Peyer's patch (tissue), 4 donors: ENCODE measurements around the gene TXK.

Experiments
- POLR2A ChIP-seq, 2 donors: fragments of 450-650 bp; IDR thresholded peaks; one replicate each; pipeline ENCODE4 v1.5.1; 2017; ENCODE audit warnings: antibody characterized with exemption in 2 of 2, mild to moderate bottlenecking in 2 of 2, moderate library complexity in 2 of 2
- TF ChIP-seq, protein P1 (sequence below), 6 experiments: fragments of 450-650 bp in 4 of 6; fragments of 200-600 bp in 2 of 6; sonication (generic) in 1 of 6; IDR thresholded peaks; one replicate each; pipeline ENCODE4 v1.5.1; 2017 to 2019; ENCODE audit warnings: antibody characterized with exemption in 6 of 6, mild to moderate bottlenecking in 3 of 6, moderate library complexity in 1 of 6

DNA sequence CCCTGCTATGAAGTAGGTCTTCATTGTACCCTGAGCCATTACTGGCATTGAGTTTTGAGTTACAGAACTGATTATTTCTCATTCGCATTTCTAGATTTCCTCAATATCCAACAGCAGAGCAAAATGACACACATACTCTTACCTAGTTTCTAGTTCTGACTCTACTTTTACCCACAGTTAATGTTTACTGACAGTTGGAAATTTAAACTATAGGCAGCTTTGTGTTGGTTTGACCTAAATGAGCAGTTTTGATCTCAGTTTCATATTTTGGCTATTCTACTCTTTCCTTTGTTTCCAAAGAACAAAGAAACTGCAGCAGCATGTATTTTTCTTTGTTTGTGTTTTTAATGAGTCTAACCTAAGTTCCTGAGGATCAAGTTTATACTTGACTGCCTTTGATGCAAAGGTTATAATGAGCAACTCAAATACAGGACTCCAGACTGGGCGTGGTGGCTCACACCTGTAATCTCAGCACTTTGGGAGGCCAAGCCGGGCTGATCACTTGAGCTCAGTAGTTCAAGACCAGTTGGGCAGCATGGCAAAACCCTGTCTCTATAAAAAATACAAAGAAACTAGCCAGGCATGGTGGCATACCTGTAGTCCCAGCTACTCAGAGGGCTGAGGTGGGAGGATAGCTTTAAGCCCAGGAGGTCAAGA, 30.4 kb downstream of the TXK start:
- TF ChIP-seq, protein P1, sequence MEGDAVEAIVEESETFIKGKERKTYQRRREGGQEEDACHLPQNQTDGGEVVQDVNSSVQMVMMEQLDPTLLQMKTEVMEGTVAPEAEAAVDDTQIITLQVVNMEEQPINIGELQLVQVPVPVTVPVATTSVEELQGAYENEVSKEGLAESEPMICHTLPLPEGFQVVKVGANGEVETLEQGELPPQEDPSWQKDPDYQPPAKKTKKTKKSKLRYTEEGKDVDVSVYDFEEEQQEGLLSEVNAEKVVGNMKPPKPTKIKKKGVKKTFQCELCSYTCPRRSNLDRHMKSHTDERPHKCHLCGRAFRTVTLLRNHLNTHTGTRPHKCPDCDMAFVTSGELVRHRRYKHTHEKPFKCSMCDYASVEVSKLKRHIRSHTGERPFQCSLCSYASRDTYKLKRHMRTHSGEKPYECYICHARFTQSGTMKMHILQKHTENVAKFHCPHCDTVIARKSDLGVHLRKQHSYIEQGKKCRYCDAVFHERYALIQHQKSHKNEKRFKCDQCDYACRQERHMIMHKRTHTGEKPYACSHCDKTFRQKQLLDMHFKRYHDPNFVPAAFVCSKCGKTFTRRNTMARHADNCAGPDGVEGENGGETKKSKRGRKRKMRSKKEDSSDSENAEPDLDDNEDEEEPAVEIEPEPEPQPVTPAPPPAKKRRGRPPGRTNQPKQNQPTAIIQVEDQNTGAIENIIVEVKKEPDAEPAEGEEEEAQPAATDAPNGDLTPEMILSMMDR (IDR thresholded peaks at IDR 0.05), result no peak
- no peak for TF ChIP-seq POLR2A (IDR thresholded peaks at IDR 0.05)
